ENCODE measurements around the gene NCEH1. TPM values are rescaled to one million over a fixed set of nuclear protein-coding genes. Genes with fewer than 3 reads are reported as not detected.

Gene NCEH1
- total RNA-seq, 6 donors from 2014 or later, result 16.8 to 73.1 (median 36.4) TPM

GRCh38 chr3:172651936-172652625, 58.8 kb downstream of the NCEH1 start:
- Histone ChIP-seq H3K36me3 (peaks cover 0 to 3% (median 0%) of the 10 kb centered on the region in 4 donors), H3K27me3 (no peaks in the 10 kb centered on the region), H3K27ac (no peak overlapping the region), H3K4me3 (no peak overlapping the region), H3K4me1 (peaks cover 13 to 20% (median 14%) of the 10 kb centered on the region in 4 donors), H3K9me3 (no peaks in the 10 kb centered on the region)
- ATAC-seq (ENCODE audit: low FRiP score in 2 of 2), result no peak
- no peak for DNase-seq
- WGBS, 2 donors, result 0 to 42% methylated on average over 1 of the region's 1 CpG
- no peak for TF ChIP-seq POLR2A (IDR thresholded peaks at IDR 0.05)

GRCh38 chr3:172649987-172650386, 60.9 kb downstream of the NCEH1 start:
- Histone ChIP-seq H3K27me3 (no peaks in the 10 kb centered on the region), H3K9me3 (no peaks in the 10 kb centered on the region), H3K4me3 (no peak overlapping the region), H3K4me1 (peaks cover 13 to 24% (median 19%) of the 10 kb centered on the region in 4 donors), H3K36me3 (peaks cover 0 to 3% (median 0%) of the 10 kb centered on the region in 4 donors), H3K27ac (no peak overlapping the region)
- DNase-seq (no peak), ATAC-seq (ENCODE audit: low FRiP score in 2 of 2) (no peak)
- TF ChIP-seq POLR2AphosphoS5 (IDR thresholded peaks at IDR 0.05) (no peak), EP300 (IDR thresholded peaks at IDR 0.05) (no peak), CTCF (IDR thresholded peaks at IDR 0.05) (no peak), POLR2A (IDR thresholded peaks at IDR 0.05) (no peak)
- 93 to 94% methylated on average over 6 of the region's 6 CpGs for WGBS, 2 donors

GRCh38 chr3:172648747-172649146, 62.1 kb downstream of the NCEH1 start:
- Histone ChIP-seq H3K36me3 (peaks cover 0 to 12% (median 0%) of the 10 kb centered on the region in 4 donors), H3K4me3 (no peak overlapping the region), H3K9me3 (no peaks in the 10 kb centered on the region), H3K27ac (no peak overlapping the region), H3K27me3 (no peaks in the 10 kb centered on the region), H3K4me1 (peaks cover 13 to 24% (median 19%) of the 10 kb centered on the region in 4 donors)
- 74 to 80% methylated on average over 9 of the region's 9 CpGs for WGBS, 2 donors
- ATAC-seq (ENCODE audit: low FRiP score in 2 of 2) (peak in 1 of 2 donors; percentile 63), DNase-seq (no peak)
- TF ChIP-seq POLR2AphosphoS5 (IDR thresholded peaks at IDR 0.05) (no peak), CTCF (IDR thresholded peaks at IDR 0.05) (no peak), EP300 (IDR thresholded peaks at IDR 0.05) (peak in 1 of 4 donors; percentile 55), POLR2A (IDR thresholded peaks at IDR 0.05) (no peak)

- Histone ChIP-seq H3K27me3 (no peaks in the 10 kb centered on the region), H3K36me3 (peaks cover 0 to 12% (median 0%) of the 10 kb centered on the region in 4 donors), H3K4me1 (peaks cover 13 to 24% (median 19%) of the 10 kb centered on the region in 4 donors), H3K9me3 (no peaks in the 10 kb centered on the region), H3K4me3 (no peak overlapping the region), H3K27ac (no peak overlapping the region)
- peak in 1 of 2 donors; percentile 40 for DNase-seq
- TF ChIP-seq POLR2AphosphoS5 (IDR thresholded peaks at IDR 0.05) (no peak), POLR2A (IDR thresholded peaks at IDR 0.05) (no peak), EP300 (IDR thresholded peaks at IDR 0.05) (no peak), CTCF (IDR thresholded peaks at IDR 0.05) (no peak)
- WGBS, 2 donors, result 82 to 85% methylated on average over 14 of the region's 14 CpGs
- ATAC-seq (ENCODE audit: low FRiP score in 2 of 2), result peak in 1 of 2 donors; percentile 57
Measured at GRCh38 chr3:172647823-172648222, 63.0 kb downstream of the NCEH1 start.

- 64 to 74% methylated on average over 3 of the region's 3 CpGs for WGBS, 2 donors
- Histone ChIP-seq H3K4me3 (no peak overlapping the region), H3K36me3 (peaks cover 0 to 12% (median 0%) of the 10 kb centered on the region in 4 donors), H3K4me1 (peaks cover 13 to 24% (median 19%) of the 10 kb centered on the region in 4 donors), H3K27ac (no peak overlapping the region), H3K27me3 (no peaks in the 10 kb centered on the region), H3K9me3 (no peaks in the 10 kb centered on the region)
- DNase-seq, result no peak
- ATAC-seq (ENCODE audit: low FRiP score in 2 of 2), result no peak
- TF ChIP-seq CTCF (IDR thresholded peaks at IDR 0.05) (no peak), POLR2A (IDR thresholded peaks at IDR 0.05) (no peak), EP300 (IDR thresholded peaks at IDR 0.05) (no peak), POLR2AphosphoS5 (IDR thresholded peaks at IDR 0.05) (no peak)
Measured at GRCh38 chr3:172647080-172647479, 63.8 kb downstream of the NCEH1 start.
